ENCODE results near the gene SCYGR6. TPM values are rescaled to one million over a fixed set of nuclear protein-coding genes. Genes with fewer than 3 reads are reported as not detected.

SCYGR6 gene
- total and polyA plus RNA-seq, 2 of the 8 experiments (the other 6 are each of a cell fraction or from before 2014, with no cell fraction given) = not detected

DNA sequence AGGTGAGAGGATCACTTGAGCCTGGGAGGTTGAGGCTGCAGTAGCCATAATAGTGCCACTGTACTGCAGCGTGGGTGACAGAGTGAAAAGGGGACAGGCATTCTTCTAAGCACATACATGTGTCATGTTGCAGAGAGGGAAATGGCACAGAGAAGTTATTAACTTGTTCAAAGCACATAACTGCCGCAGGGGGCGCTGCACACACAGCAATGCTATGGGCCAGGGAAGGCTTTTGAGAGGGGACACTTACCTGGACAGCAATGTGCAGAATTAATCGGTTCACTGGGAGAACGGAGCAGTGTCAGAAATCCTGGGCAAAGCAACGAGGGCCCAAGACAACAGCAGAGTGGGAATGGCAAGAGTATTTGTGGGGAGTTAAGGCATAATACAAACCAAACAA, 23.5 kb upstream of the SCYGR6 start:
- Histone ChIP-seq H2AFZ (ENCODE audit: low read length) (no peak overlapping the region), H3K79me2 (ENCODE audit: control insufficient read depth in 1 of 2, insufficient read depth in 2 of 2, low read length in 2 of 2) (no peaks in the 10 kb centered on the region), H4K5ac (ENCODE audit: insufficient read length, low read depth, low read length) (no peak overlapping the region), H3K9ac (replicated peaks in 1 of 4; ENCODE audit: extremely low read depth in 1 of 4, low read depth in 3 of 4, low read length in 3 of 4) (no peak overlapping the region), H3K9me3 (ENCODE audit: insufficient read depth in 2 of 2, low read depth in 1 of 2, low read length in 1 of 2) (no peaks in the 10 kb centered on the region), H2BK15ac (ENCODE audit: low read length) (no peak overlapping the region), H3K36me3 (ENCODE audit: control insufficient read depth in 2 of 4, insufficient read depth in 4 of 4, low read length in 3 of 4) (no peaks in the 10 kb centered on the region), H2BK12ac (ENCODE audit: low read depth, low read length) (0 out of 2 replicates have a peak overlapping the region, but pooled peaks have one; percentile 43), H3K4ac (replicated peaks; ENCODE audit: insufficient read length, low read depth, low read length) (no peak overlapping the region), H4K91ac (replicated peaks; ENCODE audit: insufficient read length, low read length) (no peak overlapping the region), H3K56ac (replicated peaks; ENCODE audit: insufficient read length, low read depth, low read length) (no peak overlapping the region), H3K79me1 (ENCODE audit: low read depth, low read length) (no peaks in the 10 kb centered on the region), H3K14ac (ENCODE audit: insufficient read length) (no peak overlapping the region), H3K4me1 (replicated peaks in 1 of 4; ENCODE audit: control insufficient read depth in 3 of 4, insufficient read depth in 4 of 4, low read length in 3 of 4) (peaks cover 0 to 3% (median under 1%) of the 10 kb centered on the region in 4 experiments; a peak in 1 of 7 replicates), H4K20me1 (replicated peaks in 1 of 2; ENCODE audit: control insufficient read depth in 1 of 2, insufficient read depth in 2 of 2, low read length in 2 of 2) (no peaks in the 10 kb centered on the region), H2BK120ac (replicated peaks; ENCODE audit: low read depth, low read length) (no peak overlapping the region), H2BK5ac (ENCODE audit: low read depth, low read length) (no peak overlapping the region), H3K4me3 (ENCODE audit: extremely low read depth in 1 of 4, insufficient read depth in 2 of 4, low read depth in 3 of 4, low read length in 4 of 4) (no peak overlapping the region), H3K23me2 (ENCODE audit: low read depth, low read length) (no peaks in the 10 kb centered on the region), H3K27ac (ENCODE audit: low read depth, low read length) (no peak overlapping the region), H3K23ac (ENCODE audit: insufficient read length) (no peak overlapping the region), H2BK20ac (ENCODE audit: low read length) (no peak overlapping the region), H2AK5ac (ENCODE audit: low read depth, low read length) (no peak overlapping the region), H3K27me3 (replicated peaks in 1 of 4; ENCODE audit: control insufficient read depth in 3 of 4, extremely low read depth in 1 of 4, insufficient read depth in 3 of 4, low read length in 3 of 4) (no peaks in the 10 kb centered on the region), H4K8ac (ENCODE audit: extremely low read depth, insufficient read depth, low read length) (no peak overlapping the region), H3K4me2 (ENCODE audit: insufficient read depth in 1 of 2, low read depth in 2 of 2, low read length in 2 of 2) (no peak overlapping the region), H3K18ac (ENCODE audit: extremely low read depth, low read length) (no peak overlapping the region; the same call in 1 of the 2 replicates)
- CTCF ChIA-PET (ENCODE audit: partially characterized antibody) = interaction anchor here (0.7 to 3.1 kb wide), 7 partner anchors 8 to 607 kb away, joined by 3 to 11 read pairs (median 4); no protein-coding TSS in a partner anchor
- POLR2A ChIA-PET (ENCODE audit: partially characterized antibody) = no interaction called here
- 31% methylated on average over 6 of the region's 6 CpGs; no CpG with 5 or more reads in 1 of the 2 experiments for WGBS, 2 experiments (ENCODE audit: extremely low coverage in 1 of 2, insufficient coverage in 1 of 2, insufficient read length in 1 of 2, insufficient replicate concordance in 2 of 2, low coverage in 1 of 2, low lambda C conversion rate in 2 of 2, missing lambda C conversion rate in 1 of 2)
- peak; percentile 55 for FAIRE-seq
- DNase-seq (ENCODE audit: low read depth in 1 of 2, low spot score in 2 of 2) = peak in 1 of 2 experiments; percentile 82
- TF ChIP-seq, protein P1, sequence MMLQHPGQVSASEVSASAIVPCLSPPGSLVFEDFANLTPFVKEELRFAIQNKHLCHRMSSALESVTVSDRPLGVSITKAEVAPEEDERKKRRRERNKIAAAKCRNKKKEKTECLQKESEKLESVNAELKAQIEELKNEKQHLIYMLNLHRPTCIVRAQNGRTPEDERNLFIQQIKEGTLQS (IDR thresholded peaks at IDR 0.05; ENCODE audit: insufficient read depth, low read depth, low read length) = no peak
- TF ChIP-seq SIX5 (IDR thresholded peaks at IDR 0.05; ENCODE audit: low read depth, low read length) (no peak), CHD1 (IDR thresholded peaks at IDR 0.05; ENCODE audit: low read depth, low read length) (no peak), RBBP5 (IDR thresholded peaks at IDR 0.05; ENCODE audit: borderline replicate concordance, low read depth, low read length) (no peak), SP4 (IDR thresholded peaks at IDR 0.05; ENCODE audit: low read length) (no peak), HDAC6 (IDR thresholded peaks at IDR 0.05; ENCODE audit: low read depth, low read length) (no peak), YY1 (IDR thresholded peaks at IDR 0.05; ENCODE audit: low read depth, low read length) (no peak), POLR2A (IDR thresholded peaks at IDR 0.05; ENCODE audit: control extremely low read depth in 1 of 2, low read depth in 2 of 2, low read length in 2 of 2) (no peak), HDAC2 (IDR thresholded peaks at IDR 0.05; ENCODE audit: borderline replicate concordance in 1 of 2, low read depth in 2 of 2, low read length in 2 of 2) (no peak), BCL11A (IDR thresholded peaks at IDR 0.05; ENCODE audit: low read depth in 2 of 2, low read length in 2 of 2) (no peak)
- TF ChIP-seq, protein P2, sequence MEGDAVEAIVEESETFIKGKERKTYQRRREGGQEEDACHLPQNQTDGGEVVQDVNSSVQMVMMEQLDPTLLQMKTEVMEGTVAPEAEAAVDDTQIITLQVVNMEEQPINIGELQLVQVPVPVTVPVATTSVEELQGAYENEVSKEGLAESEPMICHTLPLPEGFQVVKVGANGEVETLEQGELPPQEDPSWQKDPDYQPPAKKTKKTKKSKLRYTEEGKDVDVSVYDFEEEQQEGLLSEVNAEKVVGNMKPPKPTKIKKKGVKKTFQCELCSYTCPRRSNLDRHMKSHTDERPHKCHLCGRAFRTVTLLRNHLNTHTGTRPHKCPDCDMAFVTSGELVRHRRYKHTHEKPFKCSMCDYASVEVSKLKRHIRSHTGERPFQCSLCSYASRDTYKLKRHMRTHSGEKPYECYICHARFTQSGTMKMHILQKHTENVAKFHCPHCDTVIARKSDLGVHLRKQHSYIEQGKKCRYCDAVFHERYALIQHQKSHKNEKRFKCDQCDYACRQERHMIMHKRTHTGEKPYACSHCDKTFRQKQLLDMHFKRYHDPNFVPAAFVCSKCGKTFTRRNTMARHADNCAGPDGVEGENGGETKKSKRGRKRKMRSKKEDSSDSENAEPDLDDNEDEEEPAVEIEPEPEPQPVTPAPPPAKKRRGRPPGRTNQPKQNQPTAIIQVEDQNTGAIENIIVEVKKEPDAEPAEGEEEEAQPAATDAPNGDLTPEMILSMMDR (IDR thresholded peaks at IDR 0.05; ENCODE audit: control extremely low read depth in 1 of 3, insufficient read depth in 1 of 3, low read depth in 1 of 3, low read length in 3 of 3) = peak; percentile 72 to 89 (median 77)

All from H1 (cell line).